Lung (tissue), 12 donors: ENCODE measurements around the gene ZBTB42. TPM values are rescaled to one million over a fixed set of nuclear protein-coding genes. Genes with fewer than 3 reads are reported as not detected.

ENCODE experiments used
- ATAC-seq: fragments of 200-7000 bp; cut with Tn5 transposase; one replicate; pipeline ENCODE4 v1.9.1; 2020; ENCODE audit warnings: moderate number of reproducible peaks; ENCODE audit not compliant: insufficient read depth, low FRiP score
- DNase-seq, 3 donors: peaks; one replicate each; pipeline ENCODE4 v3.0.0-alpha.2; 2013 to 2017
- H3K27ac ChIP-seq, 2 donors: one replicate each; pipeline ENCODE4 v1.5.1; 2013; ENCODE audit warnings: mild to moderate bottlenecking in 2 of 2, moderate library complexity in 2 of 2, control low read depth in 1 of 2, inconsistent platforms in 1 of 2, low read depth in 1 of 2, low read length in 1 of 2
- H3K27me3 ChIP-seq, 3 donors: one replicate each; pipeline ENCODE4 v1.5.1; 2013; ENCODE audit warnings: low read length in 2 of 3; ENCODE audit not compliant: control insufficient read depth in 3 of 3, insufficient read depth in 3 of 3
- H3K36me3 ChIP-seq, 4 donors: one replicate each; pipeline ENCODE4 v1.5.1; 2013; ENCODE audit warnings: low read length in 4 of 4, mild to moderate bottlenecking in 1 of 4, moderate library complexity in 1 of 4; ENCODE audit not compliant: control insufficient read depth in 4 of 4, insufficient read depth in 4 of 4
- H3K4me1 ChIP-seq, 5 donors: one replicate each; pipeline ENCODE4 v1.5.1; 2013; ENCODE audit warnings: low read length in 5 of 5, mild to moderate bottlenecking in 2 of 5, moderate library complexity in 1 of 5; ENCODE audit not compliant: control insufficient read depth in 5 of 5, insufficient read depth in 5 of 5
- H3K4me3 ChIP-seq: one replicate; pipeline ENCODE4 v1.5.1; 2013; ENCODE audit warnings: mild to moderate bottlenecking, control low read depth, moderate library complexity
- H3K9ac ChIP-seq, 2 donors: one replicate each; pipeline ENCODE4 v1.5.1; 2013; ENCODE audit warnings: low read length in 2 of 2, control low read depth in 1 of 2; ENCODE audit not compliant: insufficient read depth in 1 of 2
- H3K9me3 ChIP-seq, 4 donors: one replicate each; pipeline ENCODE4 v1.5.1; 2013; ENCODE audit warnings: low read length in 3 of 4, mild to moderate bottlenecking in 1 of 4, moderate library complexity in 1 of 4; ENCODE audit not compliant: control insufficient read depth in 4 of 4, insufficient read depth in 3 of 4
- WGBS, 2 donors: extraction: QIAGEN DNeasy Blood & Tissue Kit; methylation state at CpG; one replicate each; pipeline ENCODE4 v1.1.7; 2013; 5-methylcytosine and 5-hydroxymethylcytosine counted together
- polyA plus RNA-seq, 2 donors: library from polyadenylated mRNA; stranded (reverse); fragments of 200-250 nt; gene quantifications; one replicate each; pipeline ENCODE4 v1.2.1, GENCODE V29; 2013
- total RNA-seq, 2 donors: library from RNA; depleted of rRNA in 1 of 2; stranded (reverse); fragments of >200 nt in 1 of 2; gene quantifications; one replicate each; pipeline ENCODE4 v1.2.1, GENCODE V29; 2014 to 2021
- TF ChIP-seq, protein P1 (sequence below): IDR thresholded peaks from 2 replicates; pipeline ENCODE4 v1.5.1; 2012; ENCODE audit warnings: mild to moderate bottlenecking; ENCODE audit errors: control extremely low read depth, extremely low read depth
- donor health status: control.
- donor health status: control.
- donor health status: Bipolar disorder and iron deficiency.
- donor health status: healthy.
- donor health status: DM: yes; HTN: yes; CAD: no.

ZBTB42 gene
- total and polyA plus RNA-seq, 4 donors, result 10.2 to 18.6 (median 11.7) TPM

DNA sequence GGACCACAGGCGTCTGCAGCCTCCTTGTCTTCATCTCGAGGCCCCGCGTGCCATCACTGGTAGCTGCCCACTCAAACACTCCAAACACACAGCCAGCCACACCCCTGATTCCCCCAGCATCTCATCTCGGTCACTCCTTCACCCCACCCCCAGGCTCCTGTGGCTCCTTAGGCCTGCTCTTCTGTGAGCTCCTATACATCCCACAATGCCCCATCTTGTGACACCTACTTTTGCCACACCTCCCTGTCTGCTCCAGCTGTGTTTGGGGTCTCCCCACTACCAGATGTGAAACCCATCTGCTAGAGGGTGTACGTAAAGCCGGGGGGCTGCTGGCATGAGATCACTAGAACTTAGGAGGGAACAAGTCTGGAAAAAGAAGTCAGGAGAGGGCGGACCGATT lies 9.5 kb upstream of the ZBTB42 start:
- H3K36me3 ChIP-seq, result peaks cover 0 to 36% (median 9%) of the 10 kb centered on the region in 4 donors
- no peaks in the 10 kb centered on the region for H3K9me3 ChIP-seq
- WGBS, 2 donors, result 85 to 93% methylated on average over 9 of the region's 9 CpGs
- DNase-seq, result no peak
- H3K9ac ChIP-seq, result no peak overlapping the region
- no peak for ATAC-seq
- TF ChIP-seq, protein P1, sequence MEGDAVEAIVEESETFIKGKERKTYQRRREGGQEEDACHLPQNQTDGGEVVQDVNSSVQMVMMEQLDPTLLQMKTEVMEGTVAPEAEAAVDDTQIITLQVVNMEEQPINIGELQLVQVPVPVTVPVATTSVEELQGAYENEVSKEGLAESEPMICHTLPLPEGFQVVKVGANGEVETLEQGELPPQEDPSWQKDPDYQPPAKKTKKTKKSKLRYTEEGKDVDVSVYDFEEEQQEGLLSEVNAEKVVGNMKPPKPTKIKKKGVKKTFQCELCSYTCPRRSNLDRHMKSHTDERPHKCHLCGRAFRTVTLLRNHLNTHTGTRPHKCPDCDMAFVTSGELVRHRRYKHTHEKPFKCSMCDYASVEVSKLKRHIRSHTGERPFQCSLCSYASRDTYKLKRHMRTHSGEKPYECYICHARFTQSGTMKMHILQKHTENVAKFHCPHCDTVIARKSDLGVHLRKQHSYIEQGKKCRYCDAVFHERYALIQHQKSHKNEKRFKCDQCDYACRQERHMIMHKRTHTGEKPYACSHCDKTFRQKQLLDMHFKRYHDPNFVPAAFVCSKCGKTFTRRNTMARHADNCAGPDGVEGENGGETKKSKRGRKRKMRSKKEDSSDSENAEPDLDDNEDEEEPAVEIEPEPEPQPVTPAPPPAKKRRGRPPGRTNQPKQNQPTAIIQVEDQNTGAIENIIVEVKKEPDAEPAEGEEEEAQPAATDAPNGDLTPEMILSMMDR, result no peak
- H3K4me1 ChIP-seq, result peaks cover 12 to 47% (median 26%) of the 10 kb centered on the region in 5 donors
- no peak overlapping the region for H3K4me3 ChIP-seq
- H3K27me3 ChIP-seq, result no peaks in the 10 kb centered on the region
- no peak overlapping the region for H3K27ac ChIP-seq

DNA sequence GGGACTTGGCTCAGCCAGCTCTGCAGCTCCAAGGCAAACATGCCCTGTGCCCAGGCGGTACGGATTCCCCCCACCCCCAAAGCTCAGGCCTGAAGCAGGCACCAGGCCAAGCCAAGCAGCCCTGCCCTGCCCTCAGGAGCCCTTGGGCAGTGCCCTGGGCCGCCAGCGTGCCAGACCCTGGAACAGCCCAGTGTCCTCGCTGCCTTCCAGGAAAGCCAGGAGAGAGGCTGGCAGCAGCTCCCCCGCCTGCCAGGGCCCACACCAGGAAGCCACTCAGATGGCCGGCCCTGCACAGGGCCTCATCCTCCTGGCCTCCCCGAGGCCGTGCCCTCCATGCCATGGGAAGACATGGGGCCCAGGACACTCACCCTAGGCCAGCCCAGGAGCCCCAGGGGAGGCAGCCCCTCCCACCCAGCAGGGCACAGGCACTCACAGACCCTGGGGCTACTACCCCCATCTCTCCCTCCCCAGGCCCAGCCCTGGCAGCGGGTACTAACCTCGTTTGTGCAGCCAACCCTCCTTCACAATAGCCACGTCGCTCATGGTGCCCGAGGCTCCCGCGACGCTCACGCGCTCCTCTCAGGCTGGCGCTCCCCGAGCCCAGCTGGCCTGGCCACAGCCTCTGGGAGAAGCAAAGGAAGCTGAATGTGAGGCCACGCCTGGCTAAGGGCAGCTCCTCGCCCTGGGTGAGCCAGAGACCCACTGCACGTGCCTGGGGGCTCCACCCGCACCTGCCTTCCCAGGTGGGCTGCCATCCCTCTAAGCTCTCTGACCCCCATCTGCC lies 8.6 kb upstream of the ZBTB42 start:
- DNase-seq, result no peak
- 68 to 83% methylated on average over 25 of the region's 25 CpGs for WGBS, 2 donors
- Histone ChIP-seq H3K36me3 (peaks cover 0 to 35% (median 9%) of the 10 kb centered on the region in 4 donors), H3K27me3 (no peaks in the 10 kb centered on the region), H3K4me3 (no peak overlapping the region), H3K9ac (no peak overlapping the region), H3K27ac (peak overlapping the region in 1 of 2 donors; percentile 21), H3K4me1 (peaks cover 12 to 45% (median 27%) of the 10 kb centered on the region in 5 donors), H3K9me3 (no peaks in the 10 kb centered on the region)
- TF ChIP-seq, protein P1, result no peak
- peak; percentile 20 for ATAC-seq

DNA sequence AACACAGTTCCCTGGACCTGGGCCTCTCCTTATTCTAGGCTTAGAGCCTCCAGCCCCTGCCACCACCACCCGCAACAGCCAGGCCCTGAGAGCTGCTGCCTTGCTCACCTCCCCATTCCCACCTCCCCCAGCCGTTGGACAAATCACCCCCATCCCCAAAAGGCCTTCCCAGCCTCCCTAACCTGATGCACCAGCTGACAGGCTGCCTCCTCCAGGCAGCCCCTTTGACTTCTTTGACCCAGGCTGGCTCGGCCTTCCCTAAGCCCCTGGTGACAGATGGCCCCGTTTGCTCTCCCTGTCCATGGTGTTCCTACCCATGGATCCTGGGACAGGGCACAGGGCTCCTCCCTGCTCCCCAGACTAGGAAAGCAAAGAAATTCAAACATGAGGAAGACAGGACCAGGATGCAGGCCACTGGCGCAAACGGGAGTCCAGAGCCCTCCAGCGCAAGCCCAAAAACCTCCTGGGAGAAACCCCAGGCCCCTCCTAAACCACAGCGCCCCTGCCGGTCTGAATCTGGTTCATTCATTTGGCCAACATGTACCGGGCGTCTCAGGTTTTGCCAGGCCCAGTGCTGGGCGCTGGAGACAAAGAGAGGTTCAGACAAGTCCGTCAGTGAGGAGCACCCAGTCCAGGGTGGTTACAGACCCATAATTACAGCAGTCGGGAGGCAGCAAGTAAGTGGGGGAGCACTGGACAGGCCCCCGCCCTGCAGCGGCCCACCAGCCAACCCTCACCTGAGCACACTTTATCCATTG lies 7.8 kb upstream of the ZBTB42 start:
- Histone ChIP-seq H3K27ac (peak overlapping the region in 1 of 2 donors; percentile 21), H3K4me1 (peaks cover 12 to 41% (median 32%) of the 10 kb centered on the region in 5 donors), H3K9me3 (no peaks in the 10 kb centered on the region), H3K9ac (no peak overlapping the region), H3K27me3 (no peaks in the 10 kb centered on the region), H3K4me3 (no peak overlapping the region), H3K36me3 (peaks cover 0 to 31% (median 9%) of the 10 kb centered on the region in 4 donors)
- no peak for DNase-seq
- no peak for ATAC-seq
- 83 to 89% methylated on average over 16 of the region's 16 CpGs for WGBS, 2 donors
- TF ChIP-seq, protein P1, result no peak
